Measurements from ENCODE around the gene RCAN2. TPM values are rescaled to one million over a fixed set of nuclear protein-coding genes. Genes with fewer than 3 reads are reported as not detected.

Gene RCAN2
- 4.6 and 6.9 TPM in 2 replicates for total RNA-seq (ENCODE audit: low replicate concordance)
- long read RNA-seq, partial matches to known transcripts, result 0 of 11 reads
- long read RNA-seq, other reads (novel, unspliced or antisense), result 7 of 11 reads

DNA sequence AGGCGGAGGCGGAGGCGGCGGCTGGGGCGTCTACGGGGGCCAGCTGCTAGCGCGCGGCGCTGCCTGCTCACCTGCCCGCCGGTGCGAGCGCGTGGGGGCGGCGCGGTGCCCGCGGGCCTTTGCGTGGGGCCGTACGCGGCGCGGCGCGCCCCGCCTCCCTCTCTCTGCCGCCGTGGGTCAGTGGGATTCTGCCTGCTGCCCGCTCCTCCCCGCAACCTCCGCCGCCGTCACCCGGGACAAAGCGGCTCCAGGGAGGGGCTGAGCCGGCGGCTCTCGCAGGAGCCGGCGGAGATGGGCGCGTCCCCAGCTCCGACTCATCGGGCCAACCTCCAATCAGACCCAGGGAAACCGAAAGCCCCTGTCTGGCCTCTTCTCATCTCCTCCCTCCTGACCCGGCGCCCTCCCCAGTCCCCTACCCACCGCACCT lies at the start of gene RCAN2:
TSS of gene RCAN2 (minus strand) at position 249 of the 427 bp plus-strand sequence.
- TF ChIP-seq, protein P1, sequence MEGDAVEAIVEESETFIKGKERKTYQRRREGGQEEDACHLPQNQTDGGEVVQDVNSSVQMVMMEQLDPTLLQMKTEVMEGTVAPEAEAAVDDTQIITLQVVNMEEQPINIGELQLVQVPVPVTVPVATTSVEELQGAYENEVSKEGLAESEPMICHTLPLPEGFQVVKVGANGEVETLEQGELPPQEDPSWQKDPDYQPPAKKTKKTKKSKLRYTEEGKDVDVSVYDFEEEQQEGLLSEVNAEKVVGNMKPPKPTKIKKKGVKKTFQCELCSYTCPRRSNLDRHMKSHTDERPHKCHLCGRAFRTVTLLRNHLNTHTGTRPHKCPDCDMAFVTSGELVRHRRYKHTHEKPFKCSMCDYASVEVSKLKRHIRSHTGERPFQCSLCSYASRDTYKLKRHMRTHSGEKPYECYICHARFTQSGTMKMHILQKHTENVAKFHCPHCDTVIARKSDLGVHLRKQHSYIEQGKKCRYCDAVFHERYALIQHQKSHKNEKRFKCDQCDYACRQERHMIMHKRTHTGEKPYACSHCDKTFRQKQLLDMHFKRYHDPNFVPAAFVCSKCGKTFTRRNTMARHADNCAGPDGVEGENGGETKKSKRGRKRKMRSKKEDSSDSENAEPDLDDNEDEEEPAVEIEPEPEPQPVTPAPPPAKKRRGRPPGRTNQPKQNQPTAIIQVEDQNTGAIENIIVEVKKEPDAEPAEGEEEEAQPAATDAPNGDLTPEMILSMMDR (conservative IDR thresholded peaks at IDR 0.05), result no peak
- DNase-seq (ENCODE audit: extremely low spot score, unreplicated experiment), result peak; percentile 76
- Mint-ChIP-seq H3K27me3 (peaks cover 77% of the 10 kb centered on the region), H3K4me3 (peak within 1 kb of the TSS; percentile 86), H3K9me3 (no peaks in the 10 kb centered on the region), H3K27ac (no peak within 1 kb of the TSS), H3K4me1 (ENCODE audit: unreplicated experiment) (no peaks in the 10 kb centered on the region), H3K36me3 (no peaks in the 10 kb centered on the region)

- Mint-ChIP-seq H3K9me3 (peaks cover 8% of the 10 kb centered on the region), H3K4me1 (ENCODE audit: unreplicated experiment) (no peaks in the 10 kb centered on the region), H3K27ac (no peak overlapping the region), H3K27me3 (no peaks in the 10 kb centered on the region), H3K4me3 (no peak overlapping the region), H3K36me3 (no peaks in the 10 kb centered on the region)
- TF ChIP-seq, protein P1 (conservative IDR thresholded peaks at IDR 0.05), result no peak
- no peak for DNase-seq (ENCODE audit: extremely low spot score, unreplicated experiment)
Measured at GRCh38 chr6:46539866-46540265, 48.6 kb upstream of the RCAN2 start.

- TF ChIP-seq, protein P1 (conservative IDR thresholded peaks at IDR 0.05), result no peak
- DNase-seq (ENCODE audit: extremely low spot score, unreplicated experiment), result no peak
- no peak overlapping the region for H3K4me3 Mint-ChIP-seq
- no peaks in the 10 kb centered on the region for H3K36me3 Mint-ChIP-seq
- H3K4me1 Mint-ChIP-seq (ENCODE audit: unreplicated experiment), result no peaks in the 10 kb centered on the region
- H3K27me3 Mint-ChIP-seq, result no peaks in the 10 kb centered on the region
- H3K27ac Mint-ChIP-seq, result no peak overlapping the region
- H3K9me3 Mint-ChIP-seq, result peaks cover 4% of the 10 kb centered on the region
Measured at GRCh38 chr6:46538800-46539480, 47.7 kb upstream of the RCAN2 start.

- Mint-ChIP-seq H3K27me3 (no peaks in the 10 kb centered on the region), H3K4me1 (ENCODE audit: unreplicated experiment) (no peaks in the 10 kb centered on the region), H3K27ac (no peak overlapping the region), H3K36me3 (no peaks in the 10 kb centered on the region), H3K4me3 (no peak overlapping the region), H3K9me3 (no peaks in the 10 kb centered on the region)
- TF ChIP-seq, protein P1 (conservative IDR thresholded peaks at IDR 0.05), result no peak
- no peak for DNase-seq (ENCODE audit: extremely low spot score, unreplicated experiment)
Measured at GRCh38 chr6:46530896-46531295, 39.6 kb upstream of the RCAN2 start.

GRCh38 chr6:46528961-46529750 lies 37.9 kb upstream of the RCAN2 start:
- Mint-ChIP-seq H3K4me1 (ENCODE audit: unreplicated experiment) (no peaks in the 10 kb centered on the region), H3K27ac (no peak overlapping the region), H3K9me3 (no peaks in the 10 kb centered on the region), H3K36me3 (no peaks in the 10 kb centered on the region), H3K27me3 (no peaks in the 10 kb centered on the region), H3K4me3 (no peak overlapping the region)
- no peak for DNase-seq (ENCODE audit: extremely low spot score, unreplicated experiment)
- TF ChIP-seq, protein P1 (conservative IDR thresholded peaks at IDR 0.05), result no peak

All from type B pancreatic cell (in vitro differentiated cells).